H9 (cell line): ENCODE results near the gene DHCR24. TPM values are rescaled to one million over a fixed set of nuclear protein-coding genes. Genes with fewer than 3 reads are reported as not detected.

Experiments
- DNase-seq: peaks from one replicate; pipeline ENCODE4 v3.0.0-alpha.2; 2017
- H2AFZ ChIP-seq: one replicate; pipeline ENCODE4 v1.6.1; 2013; ENCODE audit warnings: mild to moderate bottlenecking, low read length, control low read depth, moderate library complexity
- H2AK5ac ChIP-seq: 2 replicates; pipeline ENCODE4 v1.6.1; 2013; ENCODE audit warnings: low read length, control low read depth, mixed read lengths; ENCODE audit not compliant: insufficient read length
- H2BK120ac ChIP-seq: one replicate; pipeline ENCODE4 v1.6.1; 2013; ENCODE audit warnings: low read depth, mild to moderate bottlenecking, low read length, control low read depth, inconsistent platforms; ENCODE audit not compliant: poor library complexity, severe bottlenecking
- H2BK12ac ChIP-seq: 2 replicates; pipeline ENCODE4 v1.6.1; 2013; ENCODE audit warnings: low read length, control low read depth, mixed read lengths, low read depth; ENCODE audit not compliant: insufficient read length
- H2BK15ac ChIP-seq: 2 replicates; pipeline ENCODE4 v1.6.1; 2013; ENCODE audit warnings: low read depth, low read length, control low read depth
- H2BK20ac ChIP-seq: one replicate; pipeline ENCODE4 v1.6.1; 2013; ENCODE audit warnings: low read depth, mild to moderate bottlenecking, low read length, control low read depth, inconsistent platforms; ENCODE audit not compliant: poor library complexity, severe bottlenecking
- H2BK5ac ChIP-seq: 2 replicates; pipeline ENCODE4 v1.6.1; 2013; ENCODE audit warnings: low read length, control low read depth, mixed read lengths; ENCODE audit not compliant: insufficient read length
- H3K14ac ChIP-seq: 2 replicates; pipeline ENCODE4 v1.6.1; 2013; ENCODE audit warnings: low read length, control low read depth; ENCODE audit not compliant: insufficient read depth
- H3K18ac ChIP-seq: 2 replicates; pipeline ENCODE4 v1.6.1; 2013; ENCODE audit warnings: low read depth, mild to moderate bottlenecking, mixed read lengths, low read length, control low read depth; ENCODE audit not compliant: insufficient read length
- H3K23ac ChIP-seq: 2 replicates; pipeline ENCODE4 v1.6.1; 2013; ENCODE audit warnings: low read length, control low read depth, mixed read lengths, low read depth; ENCODE audit not compliant: insufficient read length
- H3K23me2 ChIP-seq: 2 replicates; pipeline ENCODE4 v1.6.1; 2013; ENCODE audit warnings: low read depth, mild to moderate bottlenecking, mixed read lengths, low read length, control low read depth; ENCODE audit not compliant: insufficient read length, poor library complexity, severe bottlenecking
- H3K27ac ChIP-seq: 2 replicates; pipeline ENCODE4 v1.5.1; 2013; ENCODE audit warnings: low read length, control low read depth, mixed read lengths, low read depth; ENCODE audit not compliant: insufficient read length
- H3K27me3 ChIP-seq: 2 replicates; pipeline ENCODE4 v1.6.1; 2013; ENCODE audit warnings: low read length, control low read depth, inconsistent platforms; ENCODE audit not compliant: insufficient read depth
- H3K4ac ChIP-seq: 2 replicates; pipeline ENCODE4 v1.6.1; 2013; ENCODE audit warnings: low read depth, mild to moderate bottlenecking, control low read depth, inconsistent platforms, low read length, moderate library complexity
- H3K4me1 ChIP-seq: 2 replicates; pipeline ENCODE4 v1.6.1; 2013; ENCODE audit warnings: low read length, control low read depth, inconsistent platforms; ENCODE audit not compliant: insufficient read depth
- H3K4me2 ChIP-seq: 2 replicates; pipeline ENCODE4 v1.6.1; 2013; ENCODE audit warnings: low read length, control low read depth, mixed read lengths; ENCODE audit not compliant: insufficient read length, insufficient read depth
- H3K56ac ChIP-seq: 2 replicates; pipeline ENCODE4 v1.6.1; 2013; ENCODE audit warnings: low read depth, mild to moderate bottlenecking, mixed read lengths, low read length, control low read depth; ENCODE audit not compliant: insufficient read length
- H3K79me1 ChIP-seq: 2 replicates; pipeline ENCODE4 v1.6.1; 2013; ENCODE audit warnings: low read depth, mild to moderate bottlenecking, moderate library complexity, low read length, control low read depth, inconsistent platforms; ENCODE audit not compliant: insufficient read depth, poor library complexity, severe bottlenecking
- H3K79me2 ChIP-seq: 2 replicates; pipeline ENCODE4 v1.6.1; 2013; ENCODE audit warnings: low read length, control low read depth, inconsistent platforms; ENCODE audit not compliant: insufficient read depth
- H3K9ac ChIP-seq: 2 replicates; pipeline ENCODE4 v1.6.1; 2013; ENCODE audit warnings: low read length, control low read depth, mixed read lengths; ENCODE audit not compliant: insufficient read length; ENCODE audit errors: extremely low read depth
- H3K9me3 ChIP-seq: one replicate; pipeline ENCODE4 v1.6.1; 2013; ENCODE audit warnings: low read depth, low read length, inconsistent platforms; ENCODE audit not compliant: control insufficient read depth
- H3T11ph ChIP-seq: one replicate; pipeline ENCODE4 v1.6.1; 2013; ENCODE audit warnings: mild to moderate bottlenecking, low read length, control low read depth, inconsistent platforms
- H4K20me1 ChIP-seq: one replicate; pipeline ENCODE4 v1.6.1; 2013; ENCODE audit not compliant: control insufficient read depth, insufficient read length, insufficient read depth
- H4K5ac ChIP-seq: 2 replicates; pipeline ENCODE4 v1.6.1; 2013; ENCODE audit warnings: low read depth, mild to moderate bottlenecking, mixed read lengths, low read length, control low read depth; ENCODE audit not compliant: insufficient read length
- H4K8ac ChIP-seq: replicated peaks from 2 replicates; pipeline ENCODE4 v1.6.1; 2013; ENCODE audit warnings: low read length, control low read depth, mixed read lengths, low read depth; ENCODE audit not compliant: insufficient read length
- H4K91ac ChIP-seq: 2 replicates; pipeline ENCODE4 v1.6.1; 2013; ENCODE audit warnings: low read depth, mild to moderate bottlenecking, moderate library complexity, mixed read lengths, low read length, control low read depth; ENCODE audit not compliant: insufficient read length
- H3K27ac Mint-ChIP-seq, 3 experiments: 2 replicates in 2 of 3; 3 replicates in 1 of 3; pipeline ENCODE4 v1.8.0; 2020 to 2021; ENCODE audit warnings: mixed read lengths in 3 of 3, mild to moderate bottlenecking in 1 of 3, moderate library complexity in 1 of 3
- H3K27me3 Mint-ChIP-seq: 2 replicates; pipeline ENCODE4 v1.8.0; 2021; ENCODE audit warnings: low read depth, mild to moderate bottlenecking, moderate library complexity, mixed read lengths
- H3K36me3 Mint-ChIP-seq, 3 experiments: 2 replicates in 2 of 3; 3 replicates in 1 of 3; pipeline ENCODE4 v1.8.0; 2020 to 2021; ENCODE audit warnings: low read depth in 3 of 3, mixed read lengths in 3 of 3; ENCODE audit not compliant: insufficient read depth in 1 of 3
- H3K4me1 Mint-ChIP-seq, 2 experiments: 2 replicates each; pipeline ENCODE4 v1.8.0; 2020; ENCODE audit warnings: mixed read lengths in 2 of 2
- H3K4me3 Mint-ChIP-seq, 2 experiments: 2 replicates in 1 of 2; 3 replicates in 1 of 2; pipeline ENCODE4 v1.8.0; 2020 to 2021; ENCODE audit warnings: mild to moderate bottlenecking in 2 of 2, mixed read lengths in 2 of 2, moderate library complexity in 1 of 2
- H3K9me3 Mint-ChIP-seq, 2 experiments: 2 replicates in 1 of 2; 3 replicates in 1 of 2; pipeline ENCODE4 v1.8.0; 2020; ENCODE audit warnings: mild to moderate bottlenecking in 2 of 2, mixed read lengths in 2 of 2, moderate library complexity in 1 of 2
- total RNA-seq: library from RNA; stranded (reverse); gene quantifications from 2 replicates; pipeline ENCODE4 v1.2.1, GENCODE V29; 2021
- TF ChIP-seq, protein P1 (sequence below): fragments of 200-600 bp; sonication (generic); conservative IDR thresholded peaks from 3 replicates; pipeline ENCODE4 v1.8.0; 2021; ENCODE audit warnings: antibody characterized with exemption, mild to moderate bottlenecking

The DHCR24 gene
- total RNA-seq, 1 experiment from 2014 or later, result 318 TPM

DNA sequence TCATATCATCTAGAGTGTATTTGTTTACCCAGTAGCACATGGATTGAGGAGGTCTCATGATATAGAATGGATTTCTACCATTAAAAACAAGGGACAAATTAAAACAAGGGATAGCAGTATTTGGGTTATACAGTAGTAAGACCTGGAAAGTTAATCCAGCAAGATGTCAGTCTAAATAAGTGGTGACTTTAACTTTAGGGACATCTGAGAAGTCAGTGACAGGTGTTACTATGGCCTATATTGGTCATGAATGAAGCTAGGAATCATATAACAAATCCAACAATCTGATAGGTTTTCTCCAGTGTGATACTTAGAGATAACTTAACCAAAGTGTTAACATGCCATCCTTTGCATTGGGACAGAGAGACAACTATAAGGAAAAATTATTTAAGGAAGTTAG lies 42.7 kb upstream of the DHCR24 start:
- Histone ChIP-seq H2BK120ac (no peak overlapping the region), H4K20me1 (no peaks in the 10 kb centered on the region), H3K4me2 (no peak overlapping the region), H3K23me2 (no peaks in the 10 kb centered on the region), H3T11ph (no peak overlapping the region), H3K4me1 (no peaks in the 10 kb centered on the region), H4K5ac (no peak overlapping the region), H3K18ac (no peak overlapping the region), H3K27ac (no peak overlapping the region), H2BK5ac (no peak overlapping the region), H3K79me2 (no peaks in the 10 kb centered on the region), H3K9ac (no peak overlapping the region), H2AK5ac (no peak overlapping the region), H3K79me1 (no peaks in the 10 kb centered on the region), H2BK15ac (no peak overlapping the region), H3K14ac (no peak overlapping the region), H2BK12ac (no peak overlapping the region), H3K4ac (no peak overlapping the region), H3K9me3 (no peaks in the 10 kb centered on the region), H2AFZ (no peak overlapping the region), H3K27me3 (no peaks in the 10 kb centered on the region), H4K91ac (no peak overlapping the region), H3K23ac (no peak overlapping the region), H4K8ac (no peak overlapping the region), H2BK20ac (no peak overlapping the region), H3K56ac (no peak overlapping the region)
- peaks cover 20 to 25% of the 10 kb centered on the region in 2 experiments for H3K9me3 Mint-ChIP-seq
- peaks cover 9 to 14% (median 13%) of the 10 kb centered on the region in 3 experiments for H3K36me3 Mint-ChIP-seq
- TF ChIP-seq, protein P1, sequence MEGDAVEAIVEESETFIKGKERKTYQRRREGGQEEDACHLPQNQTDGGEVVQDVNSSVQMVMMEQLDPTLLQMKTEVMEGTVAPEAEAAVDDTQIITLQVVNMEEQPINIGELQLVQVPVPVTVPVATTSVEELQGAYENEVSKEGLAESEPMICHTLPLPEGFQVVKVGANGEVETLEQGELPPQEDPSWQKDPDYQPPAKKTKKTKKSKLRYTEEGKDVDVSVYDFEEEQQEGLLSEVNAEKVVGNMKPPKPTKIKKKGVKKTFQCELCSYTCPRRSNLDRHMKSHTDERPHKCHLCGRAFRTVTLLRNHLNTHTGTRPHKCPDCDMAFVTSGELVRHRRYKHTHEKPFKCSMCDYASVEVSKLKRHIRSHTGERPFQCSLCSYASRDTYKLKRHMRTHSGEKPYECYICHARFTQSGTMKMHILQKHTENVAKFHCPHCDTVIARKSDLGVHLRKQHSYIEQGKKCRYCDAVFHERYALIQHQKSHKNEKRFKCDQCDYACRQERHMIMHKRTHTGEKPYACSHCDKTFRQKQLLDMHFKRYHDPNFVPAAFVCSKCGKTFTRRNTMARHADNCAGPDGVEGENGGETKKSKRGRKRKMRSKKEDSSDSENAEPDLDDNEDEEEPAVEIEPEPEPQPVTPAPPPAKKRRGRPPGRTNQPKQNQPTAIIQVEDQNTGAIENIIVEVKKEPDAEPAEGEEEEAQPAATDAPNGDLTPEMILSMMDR, result no peak
- no peak overlapping the region for H3K4me3 Mint-ChIP-seq
- no peak for DNase-seq
- peaks cover 11% of the 10 kb centered on the region for H3K27me3 Mint-ChIP-seq
- H3K27ac Mint-ChIP-seq, result no peak overlapping the region
- peaks cover 5 to 7% of the 10 kb centered on the region in 2 experiments for H3K4me1 Mint-ChIP-seq
